CD4-positive, CD25-positive, alpha-beta regulatory T cell (primary cell): ENCODE measurements around the gene MBLAC1. TPM values are rescaled to one million over a fixed set of nuclear protein-coding genes. Genes with fewer than 3 reads are reported as not detected.

Experiments used
- ATAC-seq, 2 donors: fragments of 150-1000 bp; cut with Tn5 transposase; one replicate each; pipeline ENCODE4 v1.10.0; 2021; ENCODE audit warnings: low read depth in 2 of 2, moderate number of reproducible peaks in 2 of 2, moderate library complexity in 1 of 2
- DNase-seq, 3 donors: peaks; one replicate each; pipeline versions ENCODE4 v3.0.0 to v3.0.0-alpha.2; 2012 to 2022; ENCODE audit warnings: mixed read lengths in 1 of 3
- H3K27ac ChIP-seq: one replicate; pipeline ENCODE4 v1.7.0; 2013; ENCODE audit warnings: mild to moderate bottlenecking, low read length; ENCODE audit not compliant: insufficient read depth, poor library complexity, severe bottlenecking
- H3K27me3 ChIP-seq: one replicate; pipeline ENCODE4 v1.7.0; 2013; ENCODE audit warnings: low read length; ENCODE audit not compliant: control insufficient read depth, insufficient read depth
- H3K36me3 ChIP-seq: one replicate; pipeline ENCODE4 v1.7.0; 2013; ENCODE audit warnings: mild to moderate bottlenecking, low read length, moderate library complexity; ENCODE audit not compliant: control insufficient read depth, insufficient read depth
- H3K4me1 ChIP-seq: 2 replicates; pipeline ENCODE4 v1.7.0; 2013; ENCODE audit warnings: mild to moderate bottlenecking, low read length; ENCODE audit not compliant: insufficient read depth, control insufficient read depth, poor library complexity, severe bottlenecking
- H3K4me3 ChIP-seq: one replicate; pipeline ENCODE4 v1.7.0; 2013; ENCODE audit warnings: low read depth, mild to moderate bottlenecking, low read length, moderate library complexity
- H3K9me3 ChIP-seq, 2 experiments: 1 replicate in 1 of 2; 2 replicates in 1 of 2; pipeline ENCODE4 v1.7.0; 2013; ENCODE audit warnings: low read length in 2 of 2, mild to moderate bottlenecking in 1 of 2, moderate library complexity in 1 of 2; ENCODE audit not compliant: control insufficient read depth in 2 of 2
- H3K27ac Mint-ChIP-seq, 3 donors: one replicate each; pipeline ENCODE4 v1.8.0; 2020 to 2022; ENCODE audit warnings: mild to moderate bottlenecking in 3 of 3, mixed read lengths in 3 of 3, moderate library complexity in 2 of 3
- H3K27me3 Mint-ChIP-seq: one replicate; pipeline ENCODE4 v1.8.0; 2022; ENCODE audit warnings: mild to moderate bottlenecking, mixed read lengths
- H3K36me3 Mint-ChIP-seq: one replicate; pipeline ENCODE4 v1.8.0; 2020; ENCODE audit warnings: mixed read lengths
- H3K4me1 Mint-ChIP-seq, 4 donors: one replicate each; pipeline ENCODE4 v1.8.0; 2020 to 2022; ENCODE audit warnings: mixed read lengths in 4 of 4, mild to moderate bottlenecking in 1 of 4
- H3K4me3 Mint-ChIP-seq, 4 donors: one replicate each; pipeline ENCODE4 v1.8.0; 2020 to 2022; ENCODE audit warnings: mild to moderate bottlenecking in 4 of 4, mixed read lengths in 4 of 4, moderate library complexity in 3 of 4
- H3K9me3 Mint-ChIP-seq, 7 donors: one replicate each; pipeline ENCODE4 v1.8.0; 2020 to 2022; ENCODE audit warnings: mixed read lengths in 7 of 7, mild to moderate bottlenecking in 3 of 7, moderate library complexity in 2 of 7
- polyA plus RNA-seq, 4 donors: library from polyadenylated mRNA; unstranded; fragments of 300-500 nt; fragmentation: Illumina TruSeq; gene quantifications; one replicate each; pipeline ENCODE4 v1.2.3, GENCODE V29; 2021
- total RNA-seq: library from RNA; stranded (reverse); gene quantifications from one replicate; pipeline ENCODE4 v1.2.3, GENCODE V29; 2022

MBLAC1 gene
- total and polyA plus RNA-seq, 5 donors from 2014 or later: 1.6 to 4.0 (median 2.3) TPM

GRCh38 chr7:100166317-100166940 lies 39.7 kb downstream of the MBLAC1 start:
- DNase-seq: peak in 2 of 3 donors; percentile 52 to 87
- peak overlapping the region; percentile 97 to 100 (median 98) for H3K27ac Mint-ChIP-seq

DNA sequence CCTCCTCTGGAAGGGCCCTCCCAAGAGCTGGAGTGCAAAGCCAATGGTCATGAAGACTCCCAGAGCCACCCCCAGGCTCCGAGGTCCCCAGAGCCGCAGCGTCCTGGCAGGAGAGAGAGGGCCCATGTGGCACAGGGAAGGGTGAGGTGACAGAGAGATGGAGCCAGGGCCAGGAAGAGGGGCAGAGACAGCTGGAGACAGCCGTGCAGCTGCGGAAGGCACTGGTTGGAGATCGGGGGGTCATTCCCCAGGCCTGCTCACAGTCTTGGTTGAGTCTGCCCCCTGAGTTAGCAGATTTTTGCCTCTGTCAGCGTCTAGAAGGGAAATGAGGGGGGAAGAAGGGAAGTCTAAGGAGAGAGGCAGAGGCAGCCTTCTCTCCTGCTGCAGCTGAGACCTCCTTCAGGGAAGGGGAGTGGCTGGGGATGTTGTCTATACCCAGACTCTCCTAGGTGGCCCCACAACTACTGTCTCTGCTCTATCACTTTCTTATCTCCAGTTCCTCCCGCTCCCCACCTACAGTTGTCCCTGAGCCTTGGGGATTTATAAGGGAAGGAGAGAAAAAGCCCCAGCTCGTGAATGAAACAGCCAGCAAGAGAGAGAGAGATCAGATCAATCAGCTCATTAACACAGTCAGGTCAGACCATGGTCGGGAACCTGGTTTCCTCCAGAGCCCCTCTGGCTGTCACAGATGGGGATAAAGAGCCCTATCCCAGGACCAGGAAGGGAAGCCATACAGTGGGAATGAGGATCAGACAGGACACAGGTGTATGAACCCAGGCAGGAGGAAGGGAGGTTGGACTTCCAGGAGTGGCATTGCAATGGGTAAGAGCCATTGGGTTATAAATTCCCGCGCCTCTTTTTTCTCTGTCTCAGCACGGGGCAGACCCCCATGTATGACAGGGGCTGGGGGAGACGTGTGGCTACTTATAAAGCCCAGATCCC lies 40.5 kb downstream of the MBLAC1 start:
- peak overlapping the region; percentile 72 for H3K27ac ChIP-seq
- Mint-ChIP-seq H3K9me3 (peaks cover 0 to 3% (median 0%) of the 10 kb centered on the region in 7 donors), H3K4me3 (peak overlapping the region; percentile 85 to 98 (median 91)), H3K4me1 (peaks cover 11 to 89% (median 60%) of the 10 kb centered on the region in 4 donors), H3K27me3 (peaks cover 50% of the 10 kb centered on the region), H3K27ac (peak overlapping the region; percentile 97 to 100 (median 98)), H3K36me3 (no peaks in the 10 kb centered on the region)
- H3K9me3 ChIP-seq: no peaks in the 10 kb centered on the region
- DNase-seq (no peak), ATAC-seq (no peak)
- no peaks in the 10 kb centered on the region for H3K36me3 ChIP-seq
- H3K4me1 ChIP-seq: peaks cover 94% of the 10 kb centered on the region
- H3K27me3 ChIP-seq: no peaks in the 10 kb centered on the region
- peak overlapping the region; percentile 74 for H3K4me3 ChIP-seq

More at GRCh38 chr7:100166317-100166940, 39.7 kb downstream of the MBLAC1 start:
- Histone ChIP-seq H3K27me3 (no peaks in the 10 kb centered on the region), H3K9me3 (no peaks in the 10 kb centered on the region), H3K4me3 (peak overlapping the region; percentile 41), H3K27ac (peak overlapping the region; percentile 72), H3K36me3 (no peaks in the 10 kb centered on the region), H3K4me1 (peaks cover 86% of the 10 kb centered on the region)
- H3K4me1 Mint-ChIP-seq: peaks cover 11 to 91% (median 63%) of the 10 kb centered on the region in 4 donors
- H3K27me3 Mint-ChIP-seq: peaks cover 50% of the 10 kb centered on the region
- peak; percentile 62 to 65 for ATAC-seq
- peaks cover 0 to 3% (median 0%) of the 10 kb centered on the region in 7 donors for H3K9me3 Mint-ChIP-seq
- no peaks in the 10 kb centered on the region for H3K36me3 Mint-ChIP-seq
- peak overlapping the region; percentile 85 to 98 (median 91) for H3K4me3 Mint-ChIP-seq

DNA sequence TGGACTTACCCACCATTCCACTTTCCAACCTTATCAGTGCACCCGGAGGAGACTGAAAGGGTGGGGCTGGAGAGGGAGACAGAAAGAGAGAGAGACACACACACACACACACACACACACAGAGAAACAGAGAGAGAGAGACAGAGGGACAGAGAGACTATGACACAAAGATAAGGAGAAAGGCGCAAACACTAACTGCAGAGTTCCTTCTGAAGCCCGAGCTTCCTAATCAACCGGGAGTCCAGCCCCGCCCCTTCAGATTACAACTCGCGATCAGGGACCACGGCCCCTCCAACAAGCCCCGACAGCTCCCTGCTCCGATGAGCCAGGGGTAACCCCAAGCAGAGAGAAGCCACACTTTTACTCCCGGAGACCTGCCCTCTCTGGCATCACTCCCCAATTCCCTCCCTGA lies 41.2 kb downstream of the MBLAC1 start:
- H3K4me3 ChIP-seq: peak overlapping the region; percentile 74
- H3K27ac ChIP-seq: peak overlapping the region; percentile 72
- ATAC-seq (no peak), DNase-seq (no peak)
- H3K27ac Mint-ChIP-seq: peak overlapping the region; percentile 97 to 100 (median 98)
- peaks cover 89% of the 10 kb centered on the region for H3K4me1 ChIP-seq
- H3K36me3 ChIP-seq: no peaks in the 10 kb centered on the region
- H3K27me3 Mint-ChIP-seq: peaks cover 50% of the 10 kb centered on the region
- no peaks in the 10 kb centered on the region for H3K27me3 ChIP-seq
- H3K9me3 Mint-ChIP-seq: peaks cover 0 to 3% (median 0%) of the 10 kb centered on the region in 7 donors
- peaks cover 11 to 82% (median 56%) of the 10 kb centered on the region in 4 donors for H3K4me1 Mint-ChIP-seq
- peak overlapping the region; percentile 85 to 98 (median 91) for H3K4me3 Mint-ChIP-seq
- H3K9me3 ChIP-seq: no peaks in the 10 kb centered on the region
- H3K36me3 Mint-ChIP-seq: no peaks in the 10 kb centered on the region

- no peaks in the 10 kb centered on the region for H3K9me3 ChIP-seq
- H3K4me3 Mint-ChIP-seq: peak overlapping the region; percentile 85 to 98 (median 91)
- H3K36me3 Mint-ChIP-seq: no peaks in the 10 kb centered on the region
- no peaks in the 10 kb centered on the region for H3K36me3 ChIP-seq
- peak in 2 of 3 donors; percentile 46 to 53 for DNase-seq
- no peaks in the 10 kb centered on the region for H3K27me3 ChIP-seq
- H3K27ac ChIP-seq: peak overlapping the region; percentile 72
- peaks cover 50% of the 10 kb centered on the region for H3K27me3 Mint-ChIP-seq
- H3K27ac Mint-ChIP-seq: peak overlapping the region; percentile 89 to 98 (median 97)
- H3K9me3 Mint-ChIP-seq: peaks cover 0 to 3% (median 0%) of the 10 kb centered on the region in 7 donors
- H3K4me3 ChIP-seq: no peak overlapping the region
- H3K4me1 ChIP-seq: peaks cover 75% of the 10 kb centered on the region
- peaks cover 5 to 72% (median 44%) of the 10 kb centered on the region in 4 donors for H3K4me1 Mint-ChIP-seq
- ATAC-seq: peak; percentile 11
Measured at GRCh38 chr7:100169147-100169850, 42.5 kb downstream of the MBLAC1 start.

GRCh38 chr7:100170101-100170897 lies 43.5 kb downstream of the MBLAC1 start:
- Histone ChIP-seq H3K9me3 (no peaks in the 10 kb centered on the region), H3K27ac (peak overlapping the region; percentile 54), H3K4me3 (no peak overlapping the region), H3K4me1 (peaks cover 69% of the 10 kb centered on the region), H3K27me3 (no peaks in the 10 kb centered on the region), H3K36me3 (no peaks in the 10 kb centered on the region)
- ATAC-seq (no peak), DNase-seq (no peak)
- Mint-ChIP-seq H3K27ac (peak overlapping the region; percentile 86 to 98 (median 90)), H3K4me1 (peaks cover 8 to 71% (median 47%) of the 10 kb centered on the region in 4 donors), H3K4me3 (peak overlapping the region; percentile 79 to 93 (median 84)), H3K36me3 (no peaks in the 10 kb centered on the region), H3K27me3 (peaks cover 54% of the 10 kb centered on the region), H3K9me3 (peaks cover 0 to 3% (median 0%) of the 10 kb centered on the region in 7 donors)

GRCh38 chr7:100171087-100171681 lies 44.4 kb downstream of the MBLAC1 start:
- no peaks in the 10 kb centered on the region for H3K36me3 ChIP-seq
- Mint-ChIP-seq H3K4me1 (peaks cover 8 to 69% (median 44%) of the 10 kb centered on the region in 4 donors), H3K27me3 (peaks cover 52% of the 10 kb centered on the region), H3K9me3 (peaks cover 0 to 3% (median 0%) of the 10 kb centered on the region in 7 donors), H3K27ac (peak overlapping the region in 2 of 3 donors; percentile 86 to 92), H3K36me3 (no peaks in the 10 kb centered on the region), H3K4me3 (peak overlapping the region; percentile 79 to 93 (median 84))
- no peaks in the 10 kb centered on the region for H3K9me3 ChIP-seq
- peaks cover 60% of the 10 kb centered on the region for H3K4me1 ChIP-seq
- peak in 1 of 3 donors; percentile 61 for DNase-seq
- H3K27ac ChIP-seq: peak overlapping the region; percentile 23
- no peak overlapping the region for H3K4me3 ChIP-seq
- H3K27me3 ChIP-seq: no peaks in the 10 kb centered on the region
- peak; percentile 23 to 36 for ATAC-seq
